Ramos (cell line): Measurements from ENCODE around the gene DELE1.

ENCODE experiments used
- in situ Hi-C: fragments of 300-500 bp; cut with MboI; formaldehyde crosslinking; loops from one replicate; pipeline ENCODE4 v1.14.3; 2022; ENCODE audit warnings: low sequenced_read_pairs; ENCODE audit not compliant: unreplicated experiment

The DELE1 gene

GRCh38 chr5:141976176-141976575 is 52.5 kb downstream of the DELE1 start:
- in situ Hi-C loops: no loop called here

- in situ Hi-C loops: no loop called here
Observed at GRCh38 chr5:141978389-141978788, 54.7 kb downstream of the DELE1 start.

GRCh38 chr5:141982626-141983025 is 59.0 kb downstream of the DELE1 start:
- in situ Hi-C loops: no loop called here

GRCh38 chr5:141986072-141986471 is 62.4 kb downstream of the DELE1 start:
- in situ Hi-C loops: no loop called here

- in situ Hi-C loops: no loop called here
Observed at GRCh38 chr5:141989720-141990119, 66.0 kb downstream of the DELE1 start.
